ENCODE data around the gene HEXIM2. TPM values are rescaled to one million over a fixed set of nuclear protein-coding genes. Genes with fewer than 3 reads are reported as not detected.
A peak's percentile ranks its signal among the peaks of the same experiment; 100 is the strongest.

HEXIM2 gene
- total RNA-seq, 3 donors from 2014 or later (not counting 1 experiment from before 2014, with no cell fraction given), result 4.1 to 5.3 (median 4.5) TPM

DNA sequence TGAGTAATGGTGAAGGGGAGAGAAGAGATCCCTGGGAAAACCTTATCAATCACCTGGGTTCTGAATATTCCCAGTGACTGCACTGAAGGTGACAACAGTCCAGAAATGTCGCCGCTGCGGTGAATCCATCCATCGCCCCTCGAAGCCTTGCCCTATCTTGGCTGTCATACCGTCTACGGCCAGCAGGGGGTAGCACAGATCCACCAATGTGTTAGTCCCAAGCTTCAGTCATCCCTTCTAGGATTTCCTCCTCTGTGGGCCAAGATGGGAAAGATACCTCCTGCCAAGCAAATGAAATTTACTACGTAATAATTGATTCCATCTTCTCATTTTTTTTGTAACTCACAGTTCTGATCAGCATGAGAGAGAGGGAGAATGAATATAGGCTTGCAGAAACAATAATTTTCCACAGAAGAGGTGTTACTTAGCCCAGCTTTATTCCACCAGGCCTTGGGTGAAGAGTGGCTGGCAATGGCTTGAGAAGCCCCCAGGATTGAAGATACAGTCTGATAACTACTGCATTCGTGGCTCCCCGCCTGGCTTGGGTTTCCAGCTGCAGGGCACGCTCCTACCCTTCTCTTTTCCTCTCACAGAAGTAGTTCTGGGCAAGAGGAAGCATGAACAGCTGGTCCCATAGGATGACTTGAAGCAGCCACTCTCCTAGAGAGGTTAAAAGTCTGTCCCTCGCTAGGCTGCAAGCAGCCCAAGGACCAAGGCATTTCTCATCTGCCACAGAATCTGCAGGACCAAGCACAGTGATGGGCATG, 57.4 kb downstream of the HEXIM2 start:
- Histone ChIP-seq H3K27me3 (ENCODE audit: control insufficient read depth, insufficient read depth, low read length) (no peaks in the 10 kb centered on the region), H3K4me3 (ENCODE audit: low read length) (no peak overlapping the region), H3K36me3 (ENCODE audit: control insufficient read depth, insufficient read depth, low read length) (peaks cover 8% of the 10 kb centered on the region), H3K27ac (ENCODE audit: low read length) (no peak overlapping the region), H3K4me1 (ENCODE audit: control insufficient read depth, insufficient read depth, low read length) (peaks cover 40% of the 10 kb centered on the region), H3K9me3 (ENCODE audit: control insufficient read depth, insufficient read depth, low read length) (no peaks in the 10 kb centered on the region)
- Mint-ChIP-seq H3K27ac (peak overlapping the region in 1 of 2 donors; percentile 76), H3K9me3 (no peaks in the 10 kb centered on the region), H3K36me3 (no peaks in the 10 kb centered on the region), H3K27me3 (ENCODE audit: low read depth in 2 of 2) (no peaks in the 10 kb centered on the region), H3K4me1 (peaks cover 42% of the 10 kb centered on the region in 2 donors), H3K4me3 (peak overlapping the region; percentile 81)
- ATAC-seq (peak; percentile 26 to 64 (median 31)), DNase-seq (peak; percentile 88 to 93)
- 24% methylated on average over 11 of the region's 12 CpGs for WGBS (ENCODE audit: insufficient coverage)
- intact Hi-C loops (cut with micrococcal nuclease), result loop anchor here (1.0 to 2.0 kb wide), 3 partner anchors 16 to 166 kb away; no protein-coding TSS in a partner anchor
- TF ChIP-seq, protein P1, sequence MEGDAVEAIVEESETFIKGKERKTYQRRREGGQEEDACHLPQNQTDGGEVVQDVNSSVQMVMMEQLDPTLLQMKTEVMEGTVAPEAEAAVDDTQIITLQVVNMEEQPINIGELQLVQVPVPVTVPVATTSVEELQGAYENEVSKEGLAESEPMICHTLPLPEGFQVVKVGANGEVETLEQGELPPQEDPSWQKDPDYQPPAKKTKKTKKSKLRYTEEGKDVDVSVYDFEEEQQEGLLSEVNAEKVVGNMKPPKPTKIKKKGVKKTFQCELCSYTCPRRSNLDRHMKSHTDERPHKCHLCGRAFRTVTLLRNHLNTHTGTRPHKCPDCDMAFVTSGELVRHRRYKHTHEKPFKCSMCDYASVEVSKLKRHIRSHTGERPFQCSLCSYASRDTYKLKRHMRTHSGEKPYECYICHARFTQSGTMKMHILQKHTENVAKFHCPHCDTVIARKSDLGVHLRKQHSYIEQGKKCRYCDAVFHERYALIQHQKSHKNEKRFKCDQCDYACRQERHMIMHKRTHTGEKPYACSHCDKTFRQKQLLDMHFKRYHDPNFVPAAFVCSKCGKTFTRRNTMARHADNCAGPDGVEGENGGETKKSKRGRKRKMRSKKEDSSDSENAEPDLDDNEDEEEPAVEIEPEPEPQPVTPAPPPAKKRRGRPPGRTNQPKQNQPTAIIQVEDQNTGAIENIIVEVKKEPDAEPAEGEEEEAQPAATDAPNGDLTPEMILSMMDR (IDR thresholded peaks at IDR 0.05), result peak; percentile 99

Other genes with a start within 250 kb of the HEXIM2 start
- not detected for gene GFAP, start 246.4 kb upstream of the HEXIM2 start, total RNA-seq
- 1 to 10 TPM in 2 of 3 donors, under 1 TPM in 1; 0.53 to 1.3 (median 1.1) TPM for gene KIF18B, start 214.1 kb upstream of the HEXIM2 start, total RNA-seq
- gene C1QL1, start 193.6 kb upstream of the HEXIM2 start, total RNA-seq, result not detected
- 10 to 100 TPM; 15.4 to 21.4 (median 21.1) TPM for gene DCAKD, start 110.2 kb upstream of the HEXIM2 start, total RNA-seq
- 10 to 100 TPM; 56.6 to 94.7 (median 77.6) TPM for gene NMT1, start 100.6 kb upstream of the HEXIM2 start, total RNA-seq
- gene PLCD3, start 29.4 kb upstream of the HEXIM2 start, total RNA-seq, result 1 to 10 TPM; 2.5 to 2.9 (median 2.5) TPM
- 10 to 100 TPM; 12.0 to 15.9 (median 14.2) TPM for gene ACBD4, start 26.2 kb upstream of the HEXIM2 start, total RNA-seq
- gene HEXIM1, start 13.4 kb upstream of the HEXIM2 start, total RNA-seq, result 10 to 100 TPM; 64.9 to 80.7 (median 79.8) TPM
- 100 to 1,000 TPM; 741 to 836 (median 752) TPM for gene FMNL1, start 60.0 kb downstream of the HEXIM2 start, total RNA-seq
- under 1 TPM in 1 of 3 donors, not detected in 2; 0.43 TPM for gene SPATA32, start 100.2 kb downstream of the HEXIM2 start, total RNA-seq
- gene MAP3K14, start 155.1 kb downstream of the HEXIM2 start, total RNA-seq, result 10 to 100 TPM; 28.0 to 31.9 (median 31.6) TPM